Lung (tissue), 12 donors: Measurements from ENCODE around the gene RNF167. TPM values are rescaled to one million over a fixed set of nuclear protein-coding genes. Genes with fewer than 3 reads are reported as not detected.

Experiments used
- ATAC-seq: fragments of 200-7000 bp; cut with Tn5 transposase; one replicate; pipeline ENCODE4 v1.9.1; 2020; ENCODE audit warnings: moderate number of reproducible peaks; ENCODE audit not compliant: insufficient read depth, low FRiP score
- DNase-seq, 3 donors: peaks; one replicate each; pipeline ENCODE4 v3.0.0-alpha.2; 2013 to 2017
- H3K27ac ChIP-seq, 2 donors: one replicate each; pipeline ENCODE4 v1.5.1; 2013; ENCODE audit warnings: mild to moderate bottlenecking in 2 of 2, moderate library complexity in 2 of 2, control low read depth in 1 of 2, inconsistent platforms in 1 of 2, low read depth in 1 of 2, low read length in 1 of 2
- H3K27me3 ChIP-seq, 3 donors: one replicate each; pipeline ENCODE4 v1.5.1; 2013; ENCODE audit warnings: low read length in 2 of 3; ENCODE audit not compliant: control insufficient read depth in 3 of 3, insufficient read depth in 3 of 3
- H3K36me3 ChIP-seq, 4 donors: one replicate each; pipeline ENCODE4 v1.5.1; 2013; ENCODE audit warnings: low read length in 4 of 4, mild to moderate bottlenecking in 1 of 4, moderate library complexity in 1 of 4; ENCODE audit not compliant: control insufficient read depth in 4 of 4, insufficient read depth in 4 of 4
- H3K4me1 ChIP-seq, 5 donors: one replicate each; pipeline ENCODE4 v1.5.1; 2013; ENCODE audit warnings: low read length in 5 of 5, mild to moderate bottlenecking in 2 of 5, moderate library complexity in 1 of 5; ENCODE audit not compliant: control insufficient read depth in 5 of 5, insufficient read depth in 5 of 5
- H3K4me3 ChIP-seq: one replicate; pipeline ENCODE4 v1.5.1; 2013; ENCODE audit warnings: mild to moderate bottlenecking, control low read depth, moderate library complexity
- H3K9ac ChIP-seq, 2 donors: one replicate each; pipeline ENCODE4 v1.5.1; 2013; ENCODE audit warnings: low read length in 2 of 2, control low read depth in 1 of 2; ENCODE audit not compliant: insufficient read depth in 1 of 2
- H3K9me3 ChIP-seq, 4 donors: one replicate each; pipeline ENCODE4 v1.5.1; 2013; ENCODE audit warnings: low read length in 3 of 4, mild to moderate bottlenecking in 1 of 4, moderate library complexity in 1 of 4; ENCODE audit not compliant: control insufficient read depth in 4 of 4, insufficient read depth in 3 of 4
- WGBS, 2 donors: extraction: QIAGEN DNeasy Blood & Tissue Kit; methylation state at CpG; one replicate each; pipeline ENCODE4 v1.1.7; 2013; 5-methylcytosine and 5-hydroxymethylcytosine counted together
- polyA plus RNA-seq, 2 donors: library from polyadenylated mRNA; stranded (reverse); fragments of 200-250 nt; gene quantifications; one replicate each; pipeline ENCODE4 v1.2.1, GENCODE V29; 2013
- total RNA-seq, 2 donors: library from RNA; depleted of rRNA in 1 of 2; stranded (reverse); fragments of >200 nt in 1 of 2; gene quantifications; one replicate each; pipeline ENCODE4 v1.2.1, GENCODE V29; 2014 to 2021
- TF ChIP-seq, protein P1 (sequence below): IDR thresholded peaks from 2 replicates; pipeline ENCODE4 v1.5.1; 2012; ENCODE audit warnings: mild to moderate bottlenecking; ENCODE audit errors: control extremely low read depth, extremely low read depth
- donor health status: control.
- donor health status: control.
- donor health status: Bipolar disorder and iron deficiency.
- donor health status: healthy.
- donor health status: DM: yes; HTN: yes; CAD: no.

RNF167 gene
- total and polyA plus RNA-seq, 4 donors: 30.8 to 142 (median 97.0) TPM

DNA sequence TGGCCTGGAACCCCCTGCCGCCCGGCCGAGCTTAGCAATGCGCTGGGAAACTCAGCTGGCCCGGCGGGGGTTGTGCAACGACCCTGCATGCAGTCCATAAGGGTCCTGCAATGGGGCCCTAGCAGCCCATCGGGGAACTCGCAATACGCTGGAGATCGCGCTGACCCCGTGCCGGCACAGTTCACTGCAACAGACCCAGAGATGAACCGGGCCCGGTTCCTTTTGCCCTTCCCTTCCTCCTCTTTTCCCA lies 597 bp upstream of the RNF167 start:
- no peak for DNase-seq
- Histone ChIP-seq H3K27me3 (no peaks in the 10 kb centered on the region), H3K4me1 (peaks cover 0 to 27% (median 13%) of the 10 kb centered on the region in 5 donors), H3K27ac (peak overlapping the region; percentile 90 to 94), H3K4me3 (peak overlapping the region; percentile 77), H3K9ac (peak overlapping the region; percentile 65 to 80), H3K36me3 (peaks cover 5 to 26% (median 23%) of the 10 kb centered on the region in 4 donors), H3K9me3 (no peaks in the 10 kb centered on the region)
- no peak for ATAC-seq
- WGBS, 2 donors: 0 to 1% methylated on average over 16 of the region's 16 CpGs
- TF ChIP-seq, protein P1, sequence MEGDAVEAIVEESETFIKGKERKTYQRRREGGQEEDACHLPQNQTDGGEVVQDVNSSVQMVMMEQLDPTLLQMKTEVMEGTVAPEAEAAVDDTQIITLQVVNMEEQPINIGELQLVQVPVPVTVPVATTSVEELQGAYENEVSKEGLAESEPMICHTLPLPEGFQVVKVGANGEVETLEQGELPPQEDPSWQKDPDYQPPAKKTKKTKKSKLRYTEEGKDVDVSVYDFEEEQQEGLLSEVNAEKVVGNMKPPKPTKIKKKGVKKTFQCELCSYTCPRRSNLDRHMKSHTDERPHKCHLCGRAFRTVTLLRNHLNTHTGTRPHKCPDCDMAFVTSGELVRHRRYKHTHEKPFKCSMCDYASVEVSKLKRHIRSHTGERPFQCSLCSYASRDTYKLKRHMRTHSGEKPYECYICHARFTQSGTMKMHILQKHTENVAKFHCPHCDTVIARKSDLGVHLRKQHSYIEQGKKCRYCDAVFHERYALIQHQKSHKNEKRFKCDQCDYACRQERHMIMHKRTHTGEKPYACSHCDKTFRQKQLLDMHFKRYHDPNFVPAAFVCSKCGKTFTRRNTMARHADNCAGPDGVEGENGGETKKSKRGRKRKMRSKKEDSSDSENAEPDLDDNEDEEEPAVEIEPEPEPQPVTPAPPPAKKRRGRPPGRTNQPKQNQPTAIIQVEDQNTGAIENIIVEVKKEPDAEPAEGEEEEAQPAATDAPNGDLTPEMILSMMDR: no peak

DNA sequence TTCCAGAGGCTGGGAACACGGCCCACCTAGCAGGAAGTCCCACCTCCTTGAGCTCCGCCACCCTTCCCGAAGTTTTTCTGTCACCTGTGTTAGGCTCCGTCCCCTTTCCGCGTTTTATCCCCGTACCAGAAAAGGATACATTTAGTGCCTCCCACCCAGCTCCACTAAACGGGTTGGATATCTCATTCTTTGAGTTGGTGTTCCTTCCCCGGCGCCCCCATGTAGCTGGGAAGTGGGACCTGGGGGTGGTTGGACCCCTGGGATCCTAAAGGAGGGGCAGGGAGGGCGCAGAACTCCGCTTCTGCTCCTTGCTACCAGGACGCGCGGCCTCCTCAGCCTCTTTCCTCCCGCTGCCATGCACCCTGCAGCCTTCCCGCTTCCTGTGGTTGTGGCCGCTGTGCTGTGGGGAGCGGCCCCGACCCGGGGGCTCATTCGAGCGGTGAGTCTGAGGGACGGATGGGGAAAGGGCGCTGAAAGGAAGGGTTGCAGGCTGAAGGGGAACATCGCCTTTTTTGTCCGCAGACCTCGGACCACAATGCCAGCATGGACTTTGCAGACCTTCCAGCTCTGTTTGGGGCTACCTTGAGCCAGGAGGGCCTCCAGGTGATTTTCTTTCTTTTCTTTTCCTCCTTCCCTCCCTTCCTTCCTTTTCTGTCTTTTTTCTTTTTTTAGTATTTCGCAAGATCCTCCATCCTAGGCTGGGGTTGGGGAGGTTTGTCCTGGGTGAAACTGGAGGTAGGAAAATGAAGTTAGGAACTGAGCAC lies 669 bp downstream of the RNF167 start:
- Histone ChIP-seq H3K27me3 (no peaks in the 10 kb centered on the region), H3K4me1 (peaks cover 0 to 27% (median 13%) of the 10 kb centered on the region in 5 donors), H3K36me3 (peaks cover 9 to 35% (median 31%) of the 10 kb centered on the region in 4 donors), H3K9ac (peak overlapping the region; percentile 73 to 86), H3K9me3 (no peaks in the 10 kb centered on the region), H3K4me3 (peak overlapping the region; percentile 61), H3K27ac (peak overlapping the region; percentile 90 to 94)
- peak; percentile 37 for ATAC-seq
- TF ChIP-seq, protein P1: no peak
- 0 to 1% methylated on average over 29 of the region's 29 CpGs for WGBS, 2 donors
- no peak for DNase-seq

DNA sequence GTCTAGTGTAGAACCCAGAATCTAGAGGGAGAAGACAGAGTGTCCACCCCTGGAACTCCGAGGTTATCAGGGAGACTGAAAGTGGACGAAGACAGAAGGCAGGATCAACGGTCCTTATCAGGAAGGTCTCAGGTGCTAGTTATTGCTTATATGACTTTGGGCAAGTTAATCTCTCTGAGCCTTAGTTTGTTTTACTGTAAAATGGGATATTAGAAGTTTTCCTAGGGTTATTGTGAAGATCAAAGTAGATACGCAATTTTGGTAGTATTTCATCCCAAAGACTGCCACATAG lies 1.2 kb downstream of the RNF167 start:
- peaks cover 3 to 30% (median 15%) of the 10 kb centered on the region in 5 donors for H3K4me1 ChIP-seq
- H3K27ac ChIP-seq: no peak overlapping the region

More for the DNA sequence above, 1.2 kb downstream of the RNF167 start:
- no peaks in the 10 kb centered on the region for H3K27me3 ChIP-seq
- WGBS, 2 donors: 40 to 42% methylated on average over 4 of the region's 4 CpGs
- H3K4me3 ChIP-seq: peak overlapping the region; percentile 10
- H3K9me3 ChIP-seq: no peaks in the 10 kb centered on the region
- no peak for DNase-seq
- TF ChIP-seq, protein P1: no peak
- peak overlapping the region; percentile 73 to 86 for H3K9ac ChIP-seq
- peaks cover 12 to 36% (median 35%) of the 10 kb centered on the region in 4 donors for H3K36me3 ChIP-seq
- ATAC-seq: no peak
